Transverse colon (tissue), 4 donors: ENCODE data around the gene CYTH2.

Experiments
- CTCF ChIP-seq, 5 experiments: fragments of 200-600 bp in 3 of 5; fragments of 450-650 bp in 2 of 5; sonication (generic) in 3 of 5; IDR thresholded peaks; 1 replicate in 2 of 5; 2 replicates in 3 of 5; pipeline ENCODE4 v1.5.1; 2016 to 2017; ENCODE audit warnings: antibody characterized with exemption in 5 of 5, inconsistent platforms in 3 of 5, mild to moderate bottlenecking in 2 of 5, moderate library complexity in 1 of 5
- EP300 ChIP-seq: sonication (generic); formaldehyde crosslinking; IDR thresholded peaks from one replicate; pipeline ENCODE4 v1.6.1; 2017; ENCODE audit warnings: antibody characterized with exemption, low read depth
- POLR2A ChIP-seq: fragments of 450-650 bp; IDR thresholded peaks from one replicate; pipeline ENCODE4 v1.6.1; 2016; ENCODE audit warnings: antibody characterized with exemption, mild to moderate bottlenecking, moderate library complexity
- POLR2AphosphoS5 ChIP-seq, 3 donors: sonication (generic); formaldehyde crosslinking; IDR thresholded peaks; one replicate each; pipeline ENCODE4 v1.6.1; 2016; ENCODE audit warnings: antibody characterized with exemption in 3 of 3

GRCh38 chr19:48478339-48479256, 9.4 kb downstream of the CYTH2 start:
- TF ChIP-seq CTCF (IDR thresholded peaks at IDR 0.05) = no peak
- TF ChIP-seq EP300 = no peak
- no peak for TF ChIP-seq POLR2A
- TF ChIP-seq POLR2AphosphoS5 (IDR thresholded peaks at IDR 0.05) = no peak
